Renal cortical epithelial cell (primary cell): ENCODE results near the gene SCNN1B. TPM values are rescaled to one million over a fixed set of nuclear protein-coding genes. Genes with fewer than 3 reads are reported as not detected.
A peak's percentile ranks its signal among the peaks of the same experiment; 100 is the strongest.

Experiments
- DNase-seq: peaks from one replicate; pipeline ENCODE4 v3.0.0-alpha.2; 2011; ENCODE audit warnings: low read depth
- total RNA-seq: library from RNA; depleted of rRNA; stranded (reverse); fragments of >200 nt; gene quantifications from 2 replicates; pipeline ENCODE4 v1.2.3, GENCODE V29; 2014

The SCNN1B gene
- total RNA-seq, 1 donor from 2014 or later, result not detected

- no peak for DNase-seq
Observed at GRCh38 chr16:23407436-23408127, 105.5 kb downstream of the SCNN1B start.

- no peak for DNase-seq
Observed at GRCh38 chr16:23408242-23408822, 106.2 kb downstream of the SCNN1B start.

GRCh38 chr16:23408823-23409298 is 106.8 kb downstream of the SCNN1B start:
- no peak for DNase-seq

- no peak for DNase-seq
Observed at GRCh38 chr16:23409522-23409921, 107.4 kb downstream of the SCNN1B start.

GRCh38 chr16:23410176-23410575 is 108.1 kb downstream of the SCNN1B start:
- no peak for DNase-seq

GRCh38 chr16:23414731-23415130 is 112.6 kb downstream of the SCNN1B start:
- no peak for DNase-seq

GRCh38 chr16:23416816-23417215 is 114.7 kb downstream of the SCNN1B start:
- no peak for DNase-seq

- DNase-seq, result no peak
Observed at GRCh38 chr16:23420011-23420410, 117.9 kb downstream of the SCNN1B start.

GRCh38 chr16:23423496-23424049 is 121.5 kb downstream of the SCNN1B start:
- peak; percentile 97 for DNase-seq

- DNase-seq, result peak; percentile 55
Observed at GRCh38 chr16:23424292-23424958, 122.3 kb downstream of the SCNN1B start.

- DNase-seq, result no peak
Observed at GRCh38 chr16:23428351-23428750, 126.2 kb downstream of the SCNN1B start.

Other genes starting within 250 kb of the SCNN1B start
- 13.9 and 21.5 TPM in 2 replicates for gene USP31, start 152.8 kb upstream of the SCNN1B start, total RNA-seq
- gene SCNN1G, start 119.6 kb upstream of the SCNN1B start, total RNA-seq, result 0.17 TPM in 1 of 2 replicates, not detected in the other
- gene COG7, start 150.9 kb downstream of the SCNN1B start, total RNA-seq, result 9.9 and 24.9 TPM in 2 replicates
- 15.8 and 33.8 TPM in 2 replicates for gene GGA2, start 208.2 kb downstream of the SCNN1B start, total RNA-seq